Prostate gland (tissue), 2 donors: ENCODE measurements around the gene TUNAR.

Experiments used
- CTCF ChIP-seq, 4 experiments: fragments of 200-600 bp in 2 of 4; fragments of 450-650 bp in 2 of 4; sonication (generic) in 2 of 4; IDR thresholded peaks; 1 replicate in 3 of 4; 2 replicates in 1 of 4; pipeline ENCODE4 v1.5.1; 2016 to 2019; ENCODE audit warnings: antibody characterized with exemption in 4 of 4, mild to moderate bottlenecking in 2 of 4, moderate library complexity in 2 of 4
- POLR2AphosphoS5 ChIP-seq: sonication (generic); formaldehyde crosslinking; IDR thresholded peaks from one replicate; pipeline ENCODE4 v1.6.1; 2017; ENCODE audit warnings: antibody characterized with exemption

GRCh38 chr14:95885866-95886265 lies 9.2 kb downstream of the TUNAR start:
- no peak for TF ChIP-seq CTCF (IDR thresholded peaks at IDR 0.05)
- TF ChIP-seq POLR2AphosphoS5 = no peak
